ENCODE data around the gene CD247.

Gene CD247

GRCh38 chr1:167419245-167419644, 99.1 kb downstream of the CD247 start:
- Histone ChIP-seq H3K27ac (ENCODE audit: insufficient read depth, low read depth, low read length, poor library complexity, severe bottlenecking) (no peak overlapping the region), H3K27me3 (ENCODE audit: control insufficient read depth, insufficient read depth, low read length, poor library complexity, severe bottlenecking) (no peaks in the 10 kb centered on the region), H3K36me3 (ENCODE audit: control insufficient read depth, insufficient read depth, low read length) (peaks cover 3% of the 10 kb centered on the region), H3K4me1 (ENCODE audit: control insufficient read depth, insufficient read depth, low read length) (peaks cover 16% of the 10 kb centered on the region), H3K4me3 (ENCODE audit: insufficient read depth, low read depth, low read length) (no peak overlapping the region), H3K9me3 (ENCODE audit: control insufficient read depth, low read length) (no peaks in the 10 kb centered on the region)

- Histone ChIP-seq H3K27me3 (ENCODE audit: control insufficient read depth, insufficient read depth, low read length, poor library complexity, severe bottlenecking) (no peaks in the 10 kb centered on the region), H3K36me3 (ENCODE audit: control insufficient read depth, insufficient read depth, low read length) (peaks cover 4% of the 10 kb centered on the region), H3K9me3 (ENCODE audit: control insufficient read depth, low read length) (no peaks in the 10 kb centered on the region), H3K27ac (ENCODE audit: insufficient read depth, low read depth, low read length, poor library complexity, severe bottlenecking) (no peak overlapping the region), H3K4me1 (ENCODE audit: control insufficient read depth, insufficient read depth, low read length) (peaks cover 16% of the 10 kb centered on the region), H3K4me3 (ENCODE audit: insufficient read depth, low read depth, low read length) (no peak overlapping the region)
Observed at GRCh38 chr1:167418391-167418790, 99.9 kb downstream of the CD247 start.

GRCh38 chr1:167416506-167416905, 101.8 kb downstream of the CD247 start:
- Histone ChIP-seq H3K36me3 (ENCODE audit: control insufficient read depth, insufficient read depth, low read length) (peaks cover 10% of the 10 kb centered on the region), H3K27me3 (ENCODE audit: control insufficient read depth, insufficient read depth, low read length, poor library complexity, severe bottlenecking) (no peaks in the 10 kb centered on the region), H3K4me3 (ENCODE audit: insufficient read depth, low read depth, low read length) (no peak overlapping the region), H3K4me1 (ENCODE audit: control insufficient read depth, insufficient read depth, low read length) (peaks cover 16% of the 10 kb centered on the region), H3K9me3 (ENCODE audit: control insufficient read depth, low read length) (no peaks in the 10 kb centered on the region), H3K27ac (ENCODE audit: insufficient read depth, low read depth, low read length, poor library complexity, severe bottlenecking) (peak overlapping the region; percentile 38)
- WGBS, 2 experiments = 15 to 28% methylated on average over 1 of the region's 1 CpG

- H3K4me1 ChIP-seq (ENCODE audit: control insufficient read depth, insufficient read depth, low read length) = peaks cover 16% of the 10 kb centered on the region
- H3K27ac ChIP-seq (ENCODE audit: insufficient read depth, low read depth, low read length, poor library complexity, severe bottlenecking) = no peak overlapping the region
- peaks cover 10% of the 10 kb centered on the region for H3K36me3 ChIP-seq (ENCODE audit: control insufficient read depth, insufficient read depth, low read length)
- H3K9me3 ChIP-seq (ENCODE audit: control insufficient read depth, low read length) = no peaks in the 10 kb centered on the region
- H3K27me3 ChIP-seq (ENCODE audit: control insufficient read depth, insufficient read depth, low read length, poor library complexity, severe bottlenecking) = no peaks in the 10 kb centered on the region
- no peak overlapping the region for H3K4me3 ChIP-seq (ENCODE audit: insufficient read depth, low read depth, low read length)
- 93 to 97% methylated on average over 3 of the region's 3 CpGs for WGBS, 2 experiments
Observed at GRCh38 chr1:167413328-167413727, 105.0 kb downstream of the CD247 start.

- no peak overlapping the region for H3K4me3 ChIP-seq (ENCODE audit: insufficient read depth, low read depth, low read length)
- H3K27me3 ChIP-seq (ENCODE audit: control insufficient read depth, insufficient read depth, low read length, poor library complexity, severe bottlenecking) = no peaks in the 10 kb centered on the region
Observed at GRCh38 chr1:167412920-167413319, 105.4 kb downstream of the CD247 start.

GRCh38 chr1:167412072-167412471, 106.3 kb downstream of the CD247 start:
- Histone ChIP-seq H3K4me1 (ENCODE audit: control insufficient read depth, insufficient read depth, low read length) (peaks cover 10% of the 10 kb centered on the region), H3K9me3 (ENCODE audit: control insufficient read depth, low read length) (no peaks in the 10 kb centered on the region), H3K27me3 (ENCODE audit: control insufficient read depth, insufficient read depth, low read length, poor library complexity, severe bottlenecking) (no peaks in the 10 kb centered on the region), H3K36me3 (ENCODE audit: control insufficient read depth, insufficient read depth, low read length) (peaks cover 10% of the 10 kb centered on the region), H3K27ac (ENCODE audit: insufficient read depth, low read depth, low read length, poor library complexity, severe bottlenecking) (no peak overlapping the region), H3K4me3 (ENCODE audit: insufficient read depth, low read depth, low read length) (no peak overlapping the region)
- 92 to 95% methylated on average over 4 of the region's 4 CpGs for WGBS, 2 experiments

More at GRCh38 chr1:167412920-167413319, 105.4 kb downstream of the CD247 start:
- Histone ChIP-seq H3K36me3 (ENCODE audit: control insufficient read depth, insufficient read depth, low read length) (peaks cover 10% of the 10 kb centered on the region), H3K9me3 (ENCODE audit: control insufficient read depth, low read length) (no peaks in the 10 kb centered on the region), H3K4me1 (ENCODE audit: control insufficient read depth, insufficient read depth, low read length) (peaks cover 16% of the 10 kb centered on the region), H3K27ac (ENCODE audit: insufficient read depth, low read depth, low read length, poor library complexity, severe bottlenecking) (no peak overlapping the region)
- WGBS, 2 experiments = 91 to 94% methylated on average over 5 of the region's 5 CpGs

- H3K4me3 ChIP-seq (ENCODE audit: insufficient read depth, low read depth, low read length) = no peak overlapping the region
- H3K9me3 ChIP-seq (ENCODE audit: control insufficient read depth, low read length) = no peaks in the 10 kb centered on the region
Observed at GRCh38 chr1:167409183-167409582, 109.1 kb downstream of the CD247 start.

GRCh38 chr1:167408355-167408754, 110.0 kb downstream of the CD247 start:
- Histone ChIP-seq H3K27ac (ENCODE audit: insufficient read depth, low read depth, low read length, poor library complexity, severe bottlenecking) (no peak overlapping the region), H3K4me3 (ENCODE audit: insufficient read depth, low read depth, low read length) (no peak overlapping the region), H3K4me1 (ENCODE audit: control insufficient read depth, insufficient read depth, low read length) (no peaks in the 10 kb centered on the region), H3K36me3 (ENCODE audit: control insufficient read depth, insufficient read depth, low read length) (peaks cover 6% of the 10 kb centered on the region), H3K9me3 (ENCODE audit: control insufficient read depth, low read length) (no peaks in the 10 kb centered on the region), H3K27me3 (ENCODE audit: control insufficient read depth, insufficient read depth, low read length, poor library complexity, severe bottlenecking) (no peaks in the 10 kb centered on the region)
- WGBS, 2 experiments = 95 to 100% methylated on average over 1 of the region's 1 CpG

More at GRCh38 chr1:167409183-167409582, 109.1 kb downstream of the CD247 start:
- WGBS, 2 experiments = 89% methylated on average over 1 of the region's 1 CpG; no CpG with 5 or more reads in 1 of the 2 experiments
- H3K27me3 ChIP-seq (ENCODE audit: control insufficient read depth, insufficient read depth, low read length, poor library complexity, severe bottlenecking) = no peaks in the 10 kb centered on the region
- no peaks in the 10 kb centered on the region for H3K4me1 ChIP-seq (ENCODE audit: control insufficient read depth, insufficient read depth, low read length)
- no peak overlapping the region for H3K27ac ChIP-seq (ENCODE audit: insufficient read depth, low read depth, low read length, poor library complexity, severe bottlenecking)
- peaks cover 7% of the 10 kb centered on the region for H3K36me3 ChIP-seq (ENCODE audit: control insufficient read depth, insufficient read depth, low read length)

- Histone ChIP-seq H3K9me3 (ENCODE audit: control insufficient read depth, low read length) (no peaks in the 10 kb centered on the region), H3K27me3 (ENCODE audit: control insufficient read depth, insufficient read depth, low read length, poor library complexity, severe bottlenecking) (no peaks in the 10 kb centered on the region), H3K4me3 (ENCODE audit: insufficient read depth, low read depth, low read length) (no peak overlapping the region), H3K4me1 (ENCODE audit: control insufficient read depth, insufficient read depth, low read length) (no peaks in the 10 kb centered on the region), H3K36me3 (ENCODE audit: control insufficient read depth, insufficient read depth, low read length) (peaks cover 5% of the 10 kb centered on the region), H3K27ac (ENCODE audit: insufficient read depth, low read depth, low read length, poor library complexity, severe bottlenecking) (no peak overlapping the region)
- 93 to 100% methylated on average over 3 of the region's 3 CpGs for WGBS, 2 experiments
Observed at GRCh38 chr1:167404908-167405307, 113.4 kb downstream of the CD247 start.

- Histone ChIP-seq H3K27ac (ENCODE audit: insufficient read depth, low read depth, low read length, poor library complexity, severe bottlenecking) (no peak overlapping the region), H3K9me3 (ENCODE audit: control insufficient read depth, low read length) (no peaks in the 10 kb centered on the region)
Observed at GRCh38 chr1:167404161-167404888, 114.0 kb downstream of the CD247 start.

More at GRCh38 chr1:167404161-167404888, 114.0 kb downstream of the CD247 start:
- Histone ChIP-seq H3K36me3 (ENCODE audit: control insufficient read depth, insufficient read depth, low read length) (peaks cover 5% of the 10 kb centered on the region), H3K4me3 (ENCODE audit: insufficient read depth, low read depth, low read length) (no peak overlapping the region), H3K4me1 (ENCODE audit: control insufficient read depth, insufficient read depth, low read length) (no peaks in the 10 kb centered on the region), H3K27me3 (ENCODE audit: control insufficient read depth, insufficient read depth, low read length, poor library complexity, severe bottlenecking) (no peaks in the 10 kb centered on the region)
- 75 to 78% methylated on average over 3 to 4 of the region's 4 CpGs for WGBS, 2 experiments
